ENCODE measurements around the gene FBLN7.

The FBLN7 gene

GRCh38 chr2:112157472-112157871, 19.3 kb downstream of the FBLN7 start:
- no peak for DNase-seq (ENCODE audit: low read depth in 2 of 2)

DNA sequence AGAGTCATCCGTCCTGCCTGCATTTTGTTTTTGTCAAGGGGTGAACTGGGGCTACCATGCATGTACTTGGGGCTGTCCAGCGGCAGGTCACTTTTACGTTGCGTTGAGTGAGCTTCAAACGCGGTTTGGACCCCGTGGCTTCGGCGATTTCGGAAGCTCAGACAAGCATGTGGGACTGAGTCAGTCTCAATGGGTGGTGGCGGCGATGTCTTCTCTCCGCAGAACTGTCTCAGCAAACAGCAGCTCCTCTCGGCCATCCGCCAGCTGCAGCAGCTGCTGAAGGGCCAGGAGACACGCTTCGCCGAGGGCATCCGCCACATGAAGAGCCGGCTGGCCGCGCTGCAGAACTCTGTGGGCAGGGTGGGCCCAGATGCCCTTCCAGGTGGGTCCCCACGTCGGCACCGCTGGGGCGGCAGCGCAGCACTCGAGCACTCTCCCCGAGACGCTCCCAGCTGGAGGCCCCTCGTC, 21.3 kb downstream of the FBLN7 start:
- DNase-seq (ENCODE audit: low read depth in 2 of 2) = no peak

DNA sequence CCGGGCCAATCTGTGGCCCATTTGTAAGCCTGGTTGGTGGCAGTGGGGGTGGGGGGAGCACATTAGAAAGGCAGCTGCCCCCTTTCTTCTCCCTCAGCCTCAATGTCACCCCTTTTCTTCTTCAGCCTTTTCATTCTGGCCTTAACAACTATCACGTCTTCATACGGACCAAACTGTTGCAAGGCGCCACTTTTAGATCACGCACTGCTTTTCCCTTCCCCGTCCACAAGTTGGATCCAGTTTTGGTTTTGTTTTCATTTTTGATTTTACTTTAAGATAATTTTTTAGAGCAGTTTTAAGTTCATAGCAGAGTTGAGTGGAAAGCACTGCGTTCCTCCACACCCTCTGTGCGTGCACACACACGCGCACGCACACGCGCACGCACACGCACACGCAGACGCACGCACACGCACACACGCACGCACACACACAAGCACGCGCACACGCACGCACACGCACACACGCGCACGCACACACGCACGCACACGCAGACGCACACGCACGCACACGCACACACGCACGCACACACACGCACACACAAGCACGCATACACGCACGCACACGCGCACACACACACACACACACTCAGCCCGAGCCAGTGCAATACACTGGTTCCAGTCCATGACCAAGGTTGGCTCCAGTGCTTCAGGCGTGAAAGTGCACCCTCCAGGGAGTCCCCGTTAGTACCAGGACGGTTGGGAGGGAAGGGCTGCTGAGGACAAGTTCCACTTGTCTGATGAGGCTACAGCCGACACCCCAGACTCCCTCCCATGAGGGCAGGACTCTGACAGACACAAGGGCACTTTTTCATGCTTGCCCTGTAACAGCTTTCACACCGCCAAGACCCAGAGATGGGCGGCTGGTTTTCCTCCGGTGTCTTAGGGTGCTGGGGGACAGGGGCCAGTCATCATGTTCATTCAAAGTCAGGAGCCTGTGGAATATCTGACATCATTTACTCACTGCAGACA, 22.4 kb downstream of the FBLN7 start:
- DNase-seq (ENCODE audit: low read depth in 2 of 2) = no peak

DNA sequence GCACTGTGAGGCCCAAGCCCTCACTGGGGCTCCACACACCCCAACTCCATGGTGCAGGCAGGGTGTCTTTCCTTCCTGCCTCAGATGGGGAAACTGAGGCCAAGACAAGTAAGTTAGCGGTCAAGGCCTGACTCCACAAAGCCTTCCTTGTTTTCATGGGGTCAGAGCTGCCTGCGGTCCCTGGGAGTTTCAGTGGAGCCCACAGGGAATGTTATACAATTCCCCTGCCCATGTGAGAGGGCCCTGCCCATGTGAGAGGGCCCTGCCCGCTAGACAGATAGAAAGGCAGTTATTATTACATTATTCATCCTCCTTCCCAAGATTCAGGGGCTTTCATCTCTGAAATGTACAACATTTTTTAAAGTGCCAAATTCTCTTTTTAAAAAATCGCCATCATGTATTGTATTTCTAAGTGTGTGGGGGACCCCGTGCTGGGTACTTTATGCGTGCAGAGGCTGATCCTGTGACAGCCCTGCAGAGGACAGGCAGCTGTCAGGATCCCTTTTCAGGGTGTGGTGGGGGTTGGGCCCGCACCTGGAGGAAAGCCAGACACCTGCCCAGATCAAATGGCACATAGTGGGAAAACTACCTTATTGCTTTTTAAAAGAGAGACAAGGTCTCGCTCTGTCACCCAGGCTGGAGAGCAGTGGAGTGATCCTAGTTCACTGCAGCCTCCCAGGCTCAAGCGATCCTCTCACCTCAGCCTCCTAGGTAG, 23.4 kb downstream of the FBLN7 start:
- DNase-seq (ENCODE audit: low read depth in 2 of 2) = no peak

GRCh38 chr2:112162341-112162740, 24.2 kb downstream of the FBLN7 start:
- DNase-seq (ENCODE audit: low read depth in 2 of 2) = no peak

DNA sequence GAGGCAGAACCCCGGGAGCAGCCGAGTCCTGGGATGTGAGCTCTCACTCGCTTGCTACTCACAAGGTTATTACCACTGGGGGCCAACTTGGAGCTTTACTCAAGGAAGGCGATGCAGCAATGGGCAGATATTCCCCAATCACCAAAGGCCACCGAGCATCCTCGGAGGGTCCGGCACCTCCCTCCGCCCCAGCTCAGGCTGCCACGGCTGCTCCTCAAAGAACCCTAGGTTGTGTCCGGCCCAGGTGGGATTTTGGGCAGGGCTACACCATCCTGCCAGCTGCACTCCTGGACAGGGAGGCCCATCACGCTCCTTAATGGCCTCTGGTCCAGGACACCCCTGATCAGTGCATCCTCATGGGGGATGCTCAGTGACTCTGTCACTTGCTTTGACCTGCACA, 24.8 kb downstream of the FBLN7 start:
- no peak for DNase-seq (ENCODE audit: low read depth in 2 of 2)

DNA sequence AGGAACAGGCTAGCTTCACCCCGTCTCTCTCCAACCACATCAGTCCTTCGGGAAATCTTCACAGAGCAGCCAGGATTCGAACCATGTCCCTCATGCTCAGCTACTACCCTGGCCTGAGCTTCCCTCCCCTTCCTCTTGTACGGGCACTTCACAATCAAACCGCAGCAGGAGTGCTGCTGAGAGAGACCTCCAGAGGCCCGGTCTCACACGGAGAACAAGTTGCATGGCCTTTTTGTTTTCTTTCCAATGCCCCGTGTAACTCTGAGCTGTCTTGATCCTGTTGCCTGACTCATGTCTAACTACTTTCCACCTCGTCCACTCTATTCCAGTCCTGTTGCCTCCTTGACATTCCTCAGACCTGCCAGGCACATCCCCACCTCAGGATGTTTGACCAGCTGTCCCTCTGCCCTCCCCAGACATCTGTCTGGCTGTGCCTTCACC, 25.4 kb downstream of the FBLN7 start:
- DNase-seq (ENCODE audit: low read depth in 2 of 2) = no peak

DNA sequence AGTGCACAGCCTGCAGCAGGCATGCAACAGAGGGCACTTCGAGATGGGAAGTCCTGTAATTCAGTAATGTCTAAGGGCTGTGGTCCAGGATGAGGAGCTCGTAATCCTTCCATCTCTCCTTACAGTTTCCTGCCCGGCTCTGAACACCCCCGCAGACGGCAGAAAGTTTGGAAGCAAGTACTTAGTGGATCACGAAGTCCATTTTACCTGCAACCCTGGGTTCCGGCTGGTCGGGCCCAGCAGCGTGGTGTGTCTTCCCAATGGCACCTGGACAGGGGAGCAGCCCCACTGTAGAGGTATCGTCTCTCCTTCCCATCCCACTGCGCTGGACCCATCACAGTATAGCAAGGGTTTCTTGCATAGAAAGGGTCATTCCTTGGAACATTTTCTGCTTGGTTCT, 26.7 kb downstream of the FBLN7 start:
- DNase-seq (ENCODE audit: low read depth in 2 of 2) = no peak

- no peak for DNase-seq (ENCODE audit: low read depth in 2 of 2)
Observed at GRCh38 chr2:112165296-112165695, 27.1 kb downstream of the FBLN7 start.

DNA sequence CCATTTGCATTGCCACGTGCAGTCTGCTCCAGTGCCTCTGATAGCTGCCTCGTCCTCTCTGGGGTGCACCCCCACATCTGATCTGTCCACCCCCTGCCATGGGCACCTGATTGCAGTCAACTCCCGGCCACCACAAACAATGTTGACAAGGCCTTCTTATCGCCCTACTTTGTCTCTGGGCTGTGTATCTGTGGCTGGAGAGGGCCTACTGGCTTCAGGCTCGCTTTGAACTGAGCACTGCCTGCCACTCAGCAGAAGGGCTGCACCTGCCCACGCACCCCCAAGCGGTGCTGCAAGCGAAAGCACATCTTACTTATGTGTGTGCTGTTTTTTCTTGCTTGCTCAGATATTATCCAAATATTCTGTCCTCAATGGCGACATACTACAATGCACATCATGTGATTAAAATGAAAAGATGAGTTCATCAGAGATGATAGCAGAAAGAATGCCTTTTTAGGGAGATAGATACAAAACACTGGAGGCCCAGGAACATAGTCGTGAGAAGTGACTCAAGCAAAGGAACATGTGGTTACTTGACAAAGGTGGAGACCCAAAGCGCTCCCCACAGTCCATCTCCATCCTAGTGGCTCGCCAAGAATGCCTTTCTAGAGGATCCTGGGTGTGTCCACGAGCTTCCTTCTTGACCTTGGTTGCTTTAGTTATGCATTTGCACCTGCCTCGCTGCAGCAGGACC, 28.8 kb downstream of the FBLN7 start:
- no peak for DNase-seq (ENCODE audit: low read depth in 2 of 2)

DNA sequence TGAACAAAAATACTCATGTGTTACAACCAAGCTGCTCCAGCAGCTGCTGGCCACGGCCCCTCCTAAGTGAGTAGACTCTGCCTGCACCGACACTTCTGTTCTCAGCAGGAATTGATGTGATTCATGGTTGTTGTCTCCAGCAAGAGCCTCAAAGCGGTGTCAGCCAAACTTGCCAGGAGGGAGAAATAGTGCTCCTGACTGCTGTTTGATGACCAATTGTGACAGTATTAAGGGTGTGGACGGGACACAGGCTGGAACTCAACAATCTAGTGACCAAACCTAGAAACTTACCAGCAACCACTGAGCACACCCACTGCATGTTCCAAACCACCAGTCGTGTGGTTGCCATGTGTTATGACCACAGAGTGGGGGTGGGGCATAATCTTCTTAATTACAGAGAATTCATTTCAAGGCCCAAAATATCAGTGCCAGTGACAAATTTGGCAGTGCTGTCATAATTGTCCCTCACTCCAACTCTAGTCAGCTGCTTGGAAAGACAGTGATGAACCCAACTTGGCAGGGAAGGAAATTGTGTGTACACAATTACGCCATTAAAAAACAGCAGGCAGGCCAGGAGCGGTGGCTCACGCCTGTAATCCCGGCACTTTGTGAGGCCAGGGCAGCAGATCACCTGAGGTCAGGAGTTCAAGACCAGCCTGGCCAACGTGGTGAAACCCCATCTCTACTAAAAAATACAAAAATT, 30.4 kb downstream of the FBLN7 start:
- no peak for DNase-seq (ENCODE audit: low read depth in 2 of 2)

DNA sequence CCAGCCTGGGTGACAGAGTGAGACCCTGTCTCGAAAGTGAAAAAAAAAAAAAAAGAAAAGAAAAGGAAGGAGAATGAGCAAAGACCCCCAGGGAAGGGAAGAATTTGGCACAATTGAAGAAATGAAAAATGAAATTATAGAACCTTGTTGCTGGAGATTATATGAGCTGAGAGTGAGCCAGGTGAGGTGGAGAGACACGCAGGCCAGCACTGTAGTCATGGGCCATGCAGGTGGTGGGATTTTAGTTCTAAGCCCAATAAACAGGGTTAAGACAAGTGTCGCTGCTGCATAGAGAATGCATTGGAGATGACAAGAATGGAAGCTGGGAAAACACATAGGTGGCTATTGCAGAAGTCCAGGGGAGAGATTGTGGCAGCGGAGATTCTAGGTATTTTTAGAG, 32.3 kb downstream of the FBLN7 start:
- DNase-seq (ENCODE audit: low read depth in 2 of 2) = no peak

- no peak for DNase-seq (ENCODE audit: low read depth in 2 of 2)
Observed at GRCh38 chr2:112173646-112174319, 35.6 kb downstream of the FBLN7 start.

- DNase-seq (ENCODE audit: low read depth in 2 of 2) = no peak
Observed at GRCh38 chr2:112174383-112174782, 36.2 kb downstream of the FBLN7 start.

- DNase-seq (ENCODE audit: low read depth in 2 of 2) = no peak
Observed at GRCh38 chr2:112175333-112175732, 37.1 kb downstream of the FBLN7 start.

DNA sequence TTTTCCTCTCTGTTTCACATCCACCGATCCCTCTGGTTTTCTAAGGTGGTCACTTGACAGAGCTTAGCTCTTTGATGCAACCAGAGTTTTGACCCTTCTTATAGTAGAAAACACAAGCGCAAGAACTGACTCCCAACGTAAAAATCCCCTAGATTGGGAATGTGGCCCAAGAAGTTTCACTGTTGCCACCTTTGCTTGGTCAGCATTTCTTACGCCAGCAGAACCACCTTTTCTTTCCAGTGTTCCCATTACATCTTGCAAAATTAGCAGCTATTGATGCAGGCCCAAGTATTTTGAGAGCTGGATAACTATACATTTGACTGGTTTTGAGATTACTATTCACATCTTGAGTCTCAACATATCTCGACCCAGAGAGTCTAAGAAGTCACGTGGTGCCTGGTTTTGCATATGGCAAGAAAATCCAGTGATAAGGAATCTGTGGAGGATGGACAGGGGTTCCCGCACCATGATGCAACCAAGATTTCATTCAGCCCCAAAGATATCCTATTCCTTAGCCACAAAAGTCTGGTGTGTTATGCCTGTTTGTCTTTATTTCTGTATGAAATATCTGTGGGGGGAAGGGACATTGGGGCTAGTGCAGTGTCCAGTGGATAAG, 37.9 kb downstream of the FBLN7 start:
- no peak for DNase-seq (ENCODE audit: low read depth in 2 of 2)

- DNase-seq (ENCODE audit: low read depth in 2 of 2) = no peak
Observed at GRCh38 chr2:112181571-112182290, 43.5 kb downstream of the FBLN7 start.

GRCh38 chr2:112182581-112183034, 44.4 kb downstream of the FBLN7 start:
- DNase-seq (ENCODE audit: low read depth in 2 of 2) = no peak

DNA sequence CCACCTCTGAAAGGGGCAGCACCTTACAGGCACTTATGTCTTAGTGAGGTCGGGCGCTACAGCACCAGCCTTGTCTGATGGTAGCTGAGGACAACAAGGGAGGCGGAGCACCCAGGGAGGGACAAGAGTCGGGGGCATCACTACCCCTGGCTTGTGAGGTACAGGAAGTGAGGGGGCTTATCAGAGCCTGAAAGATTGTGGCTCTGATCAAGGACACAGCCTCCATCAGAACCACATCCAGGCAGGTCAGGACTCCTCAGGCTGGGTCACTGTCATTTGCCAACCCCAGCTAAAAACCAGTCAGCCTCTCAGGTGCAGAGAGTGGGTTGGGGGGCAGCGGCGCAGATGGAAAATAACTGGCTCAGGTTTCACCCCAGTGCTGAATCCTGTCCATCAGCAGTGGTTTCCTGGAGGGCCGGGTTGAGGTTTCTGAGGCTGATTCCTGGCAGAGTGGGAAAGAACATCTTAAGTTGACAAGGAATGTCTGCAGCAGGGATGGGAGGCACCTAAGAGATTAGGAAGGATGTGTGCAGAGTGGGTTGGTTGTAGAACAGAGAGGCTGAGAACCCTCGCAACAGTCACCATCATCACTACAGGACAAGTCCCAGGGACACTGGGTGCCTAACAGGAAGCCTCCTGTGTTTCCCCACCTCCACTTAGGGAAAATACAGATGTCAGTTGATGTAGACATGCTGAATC, 45.3 kb downstream of the FBLN7 start:
- no peak for DNase-seq (ENCODE audit: low read depth in 2 of 2)

Data from stimulated activated CD8-positive, alpha-beta memory T cell treated with anti-CD3 and anti-CD28 coated beads, Interleukin-7, amount 100 ng/mL, for 1 hour (primary cell).